ENCODE results near the gene LRFN5. TPM values are rescaled to one million over a fixed set of nuclear protein-coding genes. Genes with fewer than 3 reads are reported as not detected.

The LRFN5 gene
- total and polyA plus RNA-seq, 2 experiments from 2014 or later: 1.9 to 6.8 TPM

GRCh38 chr14:41718477-41719166 is 111.9 kb downstream of the LRFN5 start (continued):
- no peak for TF ChIP-seq CTCF (conservative IDR thresholded peaks at IDR 0.05; ENCODE audit: low read depth in 2 of 2)
- TF ChIP-seq ZNF462 (CRISPR knock-in tag; IDR thresholded peaks at IDR 0.05): no peak
- TF ChIP-seq JUNB (IDR thresholded peaks at IDR 0.05; ENCODE audit: unreplicated experiment): no peak
- no peak for TF ChIP-seq ZNF331 (CRISPR knock-in tag; IDR thresholded peaks at IDR 0.05; ENCODE audit: low read depth)
- TF ChIP-seq NANOG (IDR thresholded peaks at IDR 0.05; ENCODE audit: borderline replicate concordance): no peak
- TF ChIP-seq POLR2AphosphoS5 (IDR thresholded peaks at IDR 0.05; ENCODE audit: low read depth): no peak
- no peak for TF ChIP-seq ZNF114 (CRISPR knock-in tag; IDR thresholded peaks at IDR 0.05)
- no peak for TF ChIP-seq EZH2phosphoT487 (IDR thresholded peaks at IDR 0.05; ENCODE audit: unreplicated experiment)

Data from GM23338 (cell line).